HG02970 (cell line): Measurements from ENCODE around the gene ANKRD44.

Experiments used
- ATAC-seq: cut with Tn5 transposase; IDR thresholded peaks from one replicate; pipeline ENCODE4 v1.9.1; 2021; ENCODE audit warnings: mild to moderate bottlenecking, moderate library complexity, moderate number of reproducible peaks; ENCODE audit not compliant: unreplicated experiment, low FRiP score

The ANKRD44 gene

GRCh38 chr2:197096649-197097048, 213.9 kb downstream of the ANKRD44 start:
- no peak for ATAC-seq

DNA sequence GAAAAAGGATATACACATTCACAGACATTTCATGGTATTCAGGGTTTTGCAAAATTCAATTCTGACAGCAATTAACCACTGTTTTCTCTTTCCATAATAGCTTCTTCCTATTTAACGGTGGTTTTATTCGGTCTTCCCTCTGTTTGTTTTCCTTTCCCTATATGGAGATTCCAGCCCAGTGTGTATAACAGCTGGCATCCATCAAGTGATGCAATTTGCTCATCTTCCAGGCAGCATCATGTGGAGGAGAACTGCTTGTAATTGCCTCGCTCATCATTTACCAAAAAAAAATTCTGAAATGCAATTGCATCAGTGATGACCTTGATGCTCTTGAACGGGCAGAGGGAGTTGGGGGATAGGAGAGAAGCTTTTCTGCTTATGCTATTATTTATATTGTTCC, 218.1 kb downstream of the ANKRD44 start:
- ATAC-seq = no peak

DNA sequence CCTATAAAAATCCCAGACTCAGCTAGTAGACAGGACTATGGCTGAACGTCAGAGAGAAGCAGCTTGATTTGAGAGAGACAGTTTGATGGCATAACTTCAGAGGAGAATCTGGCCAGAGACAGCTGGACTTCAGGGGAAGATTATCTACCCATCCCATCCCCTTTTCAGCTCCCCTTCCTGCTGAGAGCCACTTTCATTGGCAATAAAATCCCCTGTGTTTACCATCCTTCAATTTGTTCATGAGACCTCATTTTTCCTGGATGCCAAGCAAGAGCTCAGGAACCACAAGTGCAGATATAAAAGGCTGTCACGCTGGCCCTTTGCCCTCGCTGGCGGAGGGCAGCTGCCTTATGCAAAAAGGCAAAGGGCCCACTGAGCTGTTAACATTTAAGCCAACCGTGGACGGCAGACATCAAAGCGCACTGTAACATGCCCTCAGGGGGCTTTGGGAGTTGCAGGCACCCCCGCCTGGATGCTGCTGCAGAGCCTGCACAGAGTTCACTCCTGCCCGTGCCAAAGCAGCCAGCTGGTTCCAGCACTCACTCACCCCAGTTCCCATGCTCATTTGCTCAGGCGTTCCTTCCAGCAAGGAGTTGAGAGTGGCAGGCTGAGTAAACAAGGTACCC, 219.7 kb downstream of the ANKRD44 start:
- no peak for ATAC-seq

DNA sequence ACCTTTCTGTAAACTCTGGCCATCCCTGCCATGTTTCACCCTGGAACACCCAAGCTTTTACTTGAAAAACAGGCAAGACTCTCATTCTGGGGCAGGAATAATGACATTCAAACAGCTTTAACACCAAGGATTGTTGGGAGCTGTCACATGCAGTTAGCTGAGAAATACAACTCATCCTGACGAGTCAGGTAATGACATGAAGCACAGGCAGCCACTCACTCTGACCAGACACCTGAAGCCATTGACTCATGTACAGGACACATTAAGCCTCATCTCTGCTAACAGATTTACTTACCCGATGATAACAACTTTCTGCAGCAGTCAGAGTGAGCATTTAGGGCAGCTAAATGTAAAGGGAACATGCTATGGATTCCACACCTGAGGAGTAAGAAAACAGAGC, 220.9 kb downstream of the ANKRD44 start:
- no peak for ATAC-seq

DNA sequence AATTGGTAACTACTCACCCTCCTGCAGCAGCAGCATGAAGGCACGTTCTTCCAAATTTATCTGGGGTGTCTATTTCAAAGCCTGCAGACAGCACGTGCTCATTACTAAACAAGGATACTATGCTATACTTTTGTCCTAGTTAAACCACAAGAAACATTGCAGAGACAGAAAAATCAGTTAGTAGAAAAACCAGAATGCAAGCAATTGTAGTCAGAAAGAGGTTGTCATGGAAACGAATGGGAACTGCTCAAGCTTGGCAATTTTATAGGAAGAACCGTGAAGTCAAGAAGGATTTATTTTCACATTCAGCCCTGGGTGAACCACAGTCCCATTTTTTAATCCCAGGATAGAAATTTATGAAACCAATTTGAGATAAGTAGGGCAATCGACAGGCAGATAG, 221.9 kb downstream of the ANKRD44 start:
- ATAC-seq = no peak

GRCh38 chr2:197086500-197086899, 224.1 kb downstream of the ANKRD44 start:
- ATAC-seq = no peak

- no peak for ATAC-seq
Observed at GRCh38 chr2:197085665-197086064, 224.9 kb downstream of the ANKRD44 start.

DNA sequence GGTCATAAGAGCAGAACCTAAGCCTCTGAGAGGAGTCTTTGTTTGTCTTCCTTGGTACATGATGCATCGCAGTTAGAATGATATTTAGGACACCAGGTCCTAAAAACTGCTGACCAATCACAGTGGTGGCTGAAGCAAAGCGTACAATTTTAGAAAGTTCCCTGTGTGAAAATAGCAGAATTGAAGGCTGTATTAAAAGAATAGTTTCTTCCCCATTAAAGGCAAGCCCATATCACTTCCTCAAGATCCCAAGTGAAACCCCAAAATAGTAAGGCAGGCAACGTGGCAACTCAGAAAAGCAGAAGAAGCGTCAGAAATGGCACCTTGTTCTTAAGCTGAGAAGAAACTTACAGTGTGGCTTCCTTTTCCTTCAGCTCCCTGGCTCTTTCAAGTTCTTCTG, 229.3 kb downstream of the ANKRD44 start:
- ATAC-seq = no peak

DNA sequence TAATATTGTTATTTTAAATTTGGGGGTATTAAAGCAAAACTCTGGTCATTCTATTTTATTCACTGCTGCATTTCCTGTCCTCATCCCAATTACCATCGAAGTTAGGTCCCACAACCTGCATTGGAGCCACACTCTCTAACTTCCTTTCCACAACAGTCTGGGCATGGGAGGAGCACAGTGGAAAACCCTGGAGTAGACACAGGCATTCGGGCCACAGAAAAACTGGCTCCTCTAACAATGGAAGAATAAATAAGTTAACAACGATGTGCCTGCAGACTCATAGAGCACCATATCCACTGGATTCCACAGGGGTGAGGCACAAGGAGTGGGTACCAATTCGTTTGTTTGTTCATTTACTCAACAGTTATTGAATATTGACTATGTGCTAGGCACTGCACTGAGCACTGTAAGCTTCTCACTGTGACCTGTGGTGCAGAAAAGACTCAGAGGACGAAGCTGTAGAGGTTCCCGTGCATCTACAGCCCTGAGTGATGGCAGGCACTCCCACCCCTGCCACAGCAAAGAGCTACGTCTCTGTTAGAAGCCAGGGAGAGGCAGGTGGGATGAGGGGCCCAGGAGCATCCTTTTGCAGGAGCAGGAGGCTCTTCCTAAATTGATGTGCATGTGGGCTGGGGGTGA, 229.9 kb downstream of the ANKRD44 start:
- ATAC-seq = no peak

GRCh38 chr2:197079832-197080555, 230.6 kb downstream of the ANKRD44 start:
- ATAC-seq = no peak

- no peak for ATAC-seq
Observed at GRCh38 chr2:197079414-197079813, 231.2 kb downstream of the ANKRD44 start.

- ATAC-seq = no peak
Observed at GRCh38 chr2:197078535-197078934, 232.0 kb downstream of the ANKRD44 start.

- ATAC-seq = no peak
Observed at GRCh38 chr2:197077336-197077735, 233.2 kb downstream of the ANKRD44 start.

- ATAC-seq = no peak
Observed at GRCh38 chr2:197076652-197077051, 233.9 kb downstream of the ANKRD44 start.

DNA sequence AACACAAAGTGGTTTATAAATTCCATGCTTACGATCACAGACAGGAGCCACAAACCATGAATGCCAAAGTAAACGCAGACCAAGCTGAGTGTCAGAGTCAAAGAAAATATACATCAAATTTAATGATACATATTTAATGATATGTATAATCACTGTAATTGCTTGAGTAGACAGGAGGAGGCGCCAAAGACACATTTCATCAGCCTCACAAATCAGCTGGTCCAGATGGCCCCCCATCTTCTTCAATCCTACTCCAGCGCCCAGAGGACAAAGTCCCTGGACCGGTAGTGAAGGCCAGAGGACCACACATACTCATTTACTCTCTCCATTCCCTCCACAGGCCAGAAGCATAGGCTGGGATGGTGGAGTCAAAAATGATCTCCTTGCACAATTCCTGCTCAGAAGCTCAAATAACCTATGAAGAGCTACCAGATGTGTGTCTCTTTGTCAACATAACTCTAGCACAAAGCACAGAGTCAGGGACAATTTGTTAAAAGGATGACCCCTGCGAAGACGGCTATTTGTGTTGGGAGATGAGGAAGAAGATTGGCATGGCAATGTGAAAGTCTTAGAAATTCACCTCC, 234.7 kb downstream of the ANKRD44 start:
- no peak for ATAC-seq

DNA sequence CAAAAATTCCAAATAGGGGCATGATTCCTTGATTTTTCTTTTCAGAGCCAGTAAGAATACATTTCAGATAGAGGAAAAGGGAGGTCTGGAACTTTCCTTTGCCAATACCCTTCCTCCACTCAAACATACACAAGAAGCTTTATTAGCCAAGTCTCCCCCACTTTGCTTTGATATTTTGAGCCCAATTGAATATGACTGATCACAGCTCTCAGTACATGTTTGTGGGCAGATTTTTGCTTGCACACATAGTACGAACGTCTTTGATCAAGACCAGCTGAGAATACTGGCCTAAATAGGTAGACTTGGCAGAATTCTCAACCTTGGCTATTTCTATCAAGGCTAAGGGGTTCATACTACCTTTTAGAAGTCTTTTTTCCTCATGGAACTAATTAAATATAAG, 235.3 kb downstream of the ANKRD44 start:
- no peak for ATAC-seq

GRCh38 chr2:197073701-197074433, 236.7 kb downstream of the ANKRD44 start:
- no peak for ATAC-seq

DNA sequence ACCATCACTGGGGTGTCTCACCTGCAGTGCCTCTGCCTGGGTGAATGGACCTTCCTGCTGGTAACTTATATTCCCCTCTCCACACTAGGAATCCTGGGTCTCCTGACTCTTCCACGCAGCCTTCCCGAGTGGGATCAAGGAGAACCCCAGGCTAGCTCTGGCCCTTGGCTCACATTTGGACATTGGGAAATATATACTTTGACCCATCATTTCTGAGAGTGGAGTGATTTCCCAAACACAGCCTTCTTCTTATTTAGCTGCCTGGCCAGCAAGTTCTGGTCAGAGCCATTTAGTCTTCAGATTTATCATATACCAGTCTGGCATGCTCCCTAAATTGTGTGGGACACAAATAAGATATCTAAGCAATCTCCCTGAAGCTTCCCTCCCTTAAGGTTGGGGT, 237.3 kb downstream of the ANKRD44 start:
- ATAC-seq = no peak

- no peak for ATAC-seq
Observed at GRCh38 chr2:197072533-197072932, 238.0 kb downstream of the ANKRD44 start.

- ATAC-seq = no peak
Observed at GRCh38 chr2:197071790-197072436, 238.7 kb downstream of the ANKRD44 start.
